HEK293 (cell line): ENCODE results near the gene GOLGA6C.

ENCODE experiments used
- KLF16 ChIP-seq: fragments of 450-650 bp; formaldehyde crosslinking; IDR thresholded peaks from 2 replicates; pipeline ENCODE4 v1.5.1; 2017; ENCODE audit warnings: missing biosample characterization, missing genetic modification characterization
- MEIS1 ChIP-seq: sonication (generic); formaldehyde crosslinking; IDR thresholded peaks from 2 replicates; pipeline ENCODE4 v1.8.1; 2022; ENCODE audit warnings: missing genetic modification reagents, mild to moderate bottlenecking, borderline replicate concordance
- SETDB1 ChIP-seq: IDR thresholded peaks from one replicate; pipeline ENCODE4 v1.6.1; 2017; ENCODE audit warnings: mild to moderate bottlenecking, low read length, moderate library complexity, mixed read lengths; ENCODE audit not compliant: insufficient read length
- TCF7L2 ChIP-seq: IDR thresholded peaks from 2 replicates; pipeline ENCODE4 v1.6.1; 2011; ENCODE audit warnings: low read depth, mild to moderate bottlenecking, inconsistent platforms, low read length, moderate library complexity, borderline replicate concordance
- ZFP3 ChIP-seq: fragments of 450-650 bp; formaldehyde crosslinking; IDR thresholded peaks from 2 replicates; pipeline ENCODE4 v1.5.1; 2016; ENCODE audit warnings: low read depth, missing biosample characterization, missing genetic modification characterization
- ZNF341 ChIP-seq: fragments of 450-650 bp; formaldehyde crosslinking; IDR thresholded peaks from 2 replicates; pipeline ENCODE4; 2016; ENCODE audit warnings: low read depth, missing biosample characterization, missing genetic modification characterization
- ZNF473 ChIP-seq: fragments of 450-650 bp; formaldehyde crosslinking; IDR thresholded peaks from 2 replicates; pipeline ENCODE4 v1.5.1; 2017; ENCODE audit warnings: missing biosample characterization, missing genetic modification characterization
- ZNF658 ChIP-seq: fragments of 450-650 bp; formaldehyde crosslinking; IDR thresholded peaks from 2 replicates; pipeline ENCODE4; 2016; ENCODE audit warnings: missing biosample characterization, missing genetic modification characterization
- TF ChIP-seq, protein P1 (sequence below): fragments of 450-650 bp; formaldehyde crosslinking; IDR thresholded peaks from 2 replicates; pipeline ENCODE4 v1.5.1; 2016; ENCODE audit warnings: missing biosample characterization, missing genetic modification characterization
- TF ChIP-seq, protein P2 (sequence below): fragments of 450-650 bp; formaldehyde crosslinking; IDR thresholded peaks from 2 replicates; pipeline ENCODE4 v1.5.1; 2017; ENCODE audit warnings: missing biosample characterization, missing genetic modification characterization
- TF ChIP-seq, protein P3 (sequence below): fragments of 450-650 bp; formaldehyde crosslinking; IDR thresholded peaks from 2 replicates; pipeline ENCODE4; 2016; ENCODE audit warnings: missing biosample characterization, missing genetic modification characterization
- TF ChIP-seq, protein P4 (sequence below): fragments of 450-650 bp; formaldehyde crosslinking; IDR thresholded peaks from 2 replicates; pipeline ENCODE4 v1.5.1; 2016; ENCODE audit warnings: missing biosample characterization, missing genetic modification characterization
- TF ChIP-seq, protein P5 (sequence below): fragments of 450-650 bp; formaldehyde crosslinking; IDR thresholded peaks from 2 replicates; pipeline ENCODE4 v1.5.1; 2016; ENCODE audit warnings: missing biosample characterization, missing genetic modification characterization
- TF ChIP-seq, protein P6 (sequence below): fragments of 450-650 bp; IDR thresholded peaks from 2 replicates; pipeline ENCODE4 v1.5.1; 2018; ENCODE audit warnings: missing biosample characterization, missing genetic modification characterization

DNA sequence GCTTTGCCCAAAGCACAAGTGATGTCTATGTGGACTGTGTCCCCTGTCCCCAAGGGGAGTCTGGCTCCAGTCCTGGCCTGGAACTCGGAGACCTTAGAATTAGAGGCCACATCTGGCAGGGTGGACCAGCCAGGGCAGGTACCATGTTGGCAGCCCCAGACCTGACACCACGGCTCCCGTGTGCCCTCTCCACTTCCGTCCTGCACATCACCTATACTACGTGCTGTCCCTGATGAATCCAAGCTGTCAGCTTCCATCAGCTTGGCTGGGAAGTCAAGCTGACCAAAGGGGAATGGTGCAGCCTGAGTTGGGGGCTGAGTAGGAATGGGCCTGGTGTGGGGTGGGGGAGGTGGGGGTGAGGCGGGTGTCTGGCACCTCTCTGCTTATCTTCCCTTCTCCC is 41.1 kb upstream of the GOLGA6C start:
- TF ChIP-seq, protein P1, sequence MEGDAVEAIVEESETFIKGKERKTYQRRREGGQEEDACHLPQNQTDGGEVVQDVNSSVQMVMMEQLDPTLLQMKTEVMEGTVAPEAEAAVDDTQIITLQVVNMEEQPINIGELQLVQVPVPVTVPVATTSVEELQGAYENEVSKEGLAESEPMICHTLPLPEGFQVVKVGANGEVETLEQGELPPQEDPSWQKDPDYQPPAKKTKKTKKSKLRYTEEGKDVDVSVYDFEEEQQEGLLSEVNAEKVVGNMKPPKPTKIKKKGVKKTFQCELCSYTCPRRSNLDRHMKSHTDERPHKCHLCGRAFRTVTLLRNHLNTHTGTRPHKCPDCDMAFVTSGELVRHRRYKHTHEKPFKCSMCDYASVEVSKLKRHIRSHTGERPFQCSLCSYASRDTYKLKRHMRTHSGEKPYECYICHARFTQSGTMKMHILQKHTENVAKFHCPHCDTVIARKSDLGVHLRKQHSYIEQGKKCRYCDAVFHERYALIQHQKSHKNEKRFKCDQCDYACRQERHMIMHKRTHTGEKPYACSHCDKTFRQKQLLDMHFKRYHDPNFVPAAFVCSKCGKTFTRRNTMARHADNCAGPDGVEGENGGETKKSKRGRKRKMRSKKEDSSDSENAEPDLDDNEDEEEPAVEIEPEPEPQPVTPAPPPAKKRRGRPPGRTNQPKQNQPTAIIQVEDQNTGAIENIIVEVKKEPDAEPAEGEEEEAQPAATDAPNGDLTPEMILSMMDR (tag by site-specific recombination) = no peak
- TF ChIP-seq ZNF473 (tag by site-specific recombination) = no peak
- TF ChIP-seq MEIS1 = no peak
- TF ChIP-seq, protein P2, sequence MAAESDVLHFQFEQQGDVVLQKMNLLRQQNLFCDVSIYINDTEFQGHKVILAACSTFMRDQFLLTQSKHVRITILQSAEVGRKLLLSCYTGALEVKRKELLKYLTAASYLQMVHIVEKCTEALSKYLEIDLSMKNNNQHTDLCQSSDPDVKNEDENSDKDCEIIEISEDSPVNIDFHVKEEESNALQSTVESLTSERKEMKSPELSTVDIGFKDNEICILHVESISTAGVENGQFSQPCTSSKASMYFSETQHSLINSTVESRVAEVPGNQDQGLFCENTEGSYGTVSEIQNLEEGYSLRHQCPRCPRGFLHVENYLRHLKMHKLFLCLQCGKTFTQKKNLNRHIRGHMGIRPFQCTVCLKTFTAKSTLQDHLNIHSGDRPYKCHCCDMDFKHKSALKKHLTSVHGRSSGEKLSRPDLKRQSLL = no peak
- TF ChIP-seq, protein P3, sequence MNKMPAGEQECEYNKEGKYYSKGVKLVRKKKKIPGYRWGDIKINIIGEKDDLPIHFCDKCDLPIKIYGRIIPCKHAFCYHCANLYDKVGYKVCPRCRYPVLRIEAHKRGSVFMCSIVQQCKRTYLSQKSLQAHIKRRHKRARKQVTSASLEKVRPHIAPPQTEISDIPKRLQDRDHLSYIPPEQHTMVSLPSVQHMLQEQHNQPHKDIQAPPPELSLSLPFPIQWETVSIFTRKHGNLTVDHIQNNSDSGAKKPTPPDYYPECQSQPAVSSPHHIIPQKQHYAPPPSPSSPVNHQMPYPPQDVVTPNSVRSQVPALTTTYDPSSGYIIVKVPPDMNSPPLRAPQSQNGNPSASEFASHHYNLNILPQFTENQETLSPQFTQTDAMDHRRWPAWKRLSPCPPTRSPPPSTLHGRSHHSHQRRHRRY (tag by site-specific recombination) = no peak
- no peak for TF ChIP-seq ZNF341 (tag by site-specific recombination)
- TF ChIP-seq TCF7L2 = no peak
- TF ChIP-seq, protein P4, sequence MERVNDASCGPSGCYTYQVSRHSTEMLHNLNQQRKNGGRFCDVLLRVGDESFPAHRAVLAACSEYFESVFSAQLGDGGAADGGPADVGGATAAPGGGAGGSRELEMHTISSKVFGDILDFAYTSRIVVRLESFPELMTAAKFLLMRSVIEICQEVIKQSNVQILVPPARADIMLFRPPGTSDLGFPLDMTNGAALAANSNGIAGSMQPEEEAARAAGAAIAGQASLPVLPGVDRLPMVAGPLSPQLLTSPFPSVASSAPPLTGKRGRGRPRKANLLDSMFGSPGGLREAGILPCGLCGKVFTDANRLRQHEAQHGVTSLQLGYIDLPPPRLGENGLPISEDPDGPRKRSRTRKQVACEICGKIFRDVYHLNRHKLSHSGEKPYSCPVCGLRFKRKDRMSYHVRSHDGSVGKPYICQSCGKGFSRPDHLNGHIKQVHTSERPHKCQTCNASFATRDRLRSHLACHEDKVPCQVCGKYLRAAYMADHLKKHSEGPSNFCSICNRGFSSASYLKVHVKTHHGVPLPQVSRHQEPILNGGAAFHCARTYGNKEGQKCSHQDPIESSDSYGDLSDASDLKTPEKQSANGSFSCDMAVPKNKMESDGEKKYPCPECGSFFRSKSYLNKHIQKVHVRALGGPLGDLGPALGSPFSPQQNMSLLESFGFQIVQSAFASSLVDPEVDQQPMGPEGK (tag by site-specific recombination) = no peak
- TF ChIP-seq, protein P5, sequence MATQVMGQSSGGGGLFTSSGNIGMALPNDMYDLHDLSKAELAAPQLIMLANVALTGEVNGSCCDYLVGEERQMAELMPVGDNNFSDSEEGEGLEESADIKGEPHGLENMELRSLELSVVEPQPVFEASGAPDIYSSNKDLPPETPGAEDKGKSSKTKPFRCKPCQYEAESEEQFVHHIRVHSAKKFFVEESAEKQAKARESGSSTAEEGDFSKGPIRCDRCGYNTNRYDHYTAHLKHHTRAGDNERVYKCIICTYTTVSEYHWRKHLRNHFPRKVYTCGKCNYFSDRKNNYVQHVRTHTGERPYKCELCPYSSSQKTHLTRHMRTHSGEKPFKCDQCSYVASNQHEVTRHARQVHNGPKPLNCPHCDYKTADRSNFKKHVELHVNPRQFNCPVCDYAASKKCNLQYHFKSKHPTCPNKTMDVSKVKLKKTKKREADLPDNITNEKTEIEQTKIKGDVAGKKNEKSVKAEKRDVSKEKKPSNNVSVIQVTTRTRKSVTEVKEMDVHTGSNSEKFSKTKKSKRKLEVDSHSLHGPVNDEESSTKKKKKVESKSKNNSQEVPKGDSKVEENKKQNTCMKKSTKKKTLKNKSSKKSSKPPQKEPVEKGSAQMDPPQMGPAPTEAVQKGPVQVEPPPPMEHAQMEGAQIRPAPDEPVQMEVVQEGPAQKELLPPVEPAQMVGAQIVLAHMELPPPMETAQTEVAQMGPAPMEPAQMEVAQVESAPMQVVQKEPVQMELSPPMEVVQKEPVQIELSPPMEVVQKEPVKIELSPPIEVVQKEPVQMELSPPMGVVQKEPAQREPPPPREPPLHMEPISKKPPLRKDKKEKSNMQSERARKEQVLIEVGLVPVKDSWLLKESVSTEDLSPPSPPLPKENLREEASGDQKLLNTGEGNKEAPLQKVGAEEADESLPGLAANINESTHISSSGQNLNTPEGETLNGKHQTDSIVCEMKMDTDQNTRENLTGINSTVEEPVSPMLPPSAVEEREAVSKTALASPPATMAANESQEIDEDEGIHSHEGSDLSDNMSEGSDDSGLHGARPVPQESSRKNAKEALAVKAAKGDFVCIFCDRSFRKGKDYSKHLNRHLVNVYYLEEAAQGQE (tag by site-specific recombination) = no peak
- no peak for TF ChIP-seq KLF16 (tag by site-specific recombination)
- TF ChIP-seq SETDB1 = no peak
- TF ChIP-seq, protein P6, sequence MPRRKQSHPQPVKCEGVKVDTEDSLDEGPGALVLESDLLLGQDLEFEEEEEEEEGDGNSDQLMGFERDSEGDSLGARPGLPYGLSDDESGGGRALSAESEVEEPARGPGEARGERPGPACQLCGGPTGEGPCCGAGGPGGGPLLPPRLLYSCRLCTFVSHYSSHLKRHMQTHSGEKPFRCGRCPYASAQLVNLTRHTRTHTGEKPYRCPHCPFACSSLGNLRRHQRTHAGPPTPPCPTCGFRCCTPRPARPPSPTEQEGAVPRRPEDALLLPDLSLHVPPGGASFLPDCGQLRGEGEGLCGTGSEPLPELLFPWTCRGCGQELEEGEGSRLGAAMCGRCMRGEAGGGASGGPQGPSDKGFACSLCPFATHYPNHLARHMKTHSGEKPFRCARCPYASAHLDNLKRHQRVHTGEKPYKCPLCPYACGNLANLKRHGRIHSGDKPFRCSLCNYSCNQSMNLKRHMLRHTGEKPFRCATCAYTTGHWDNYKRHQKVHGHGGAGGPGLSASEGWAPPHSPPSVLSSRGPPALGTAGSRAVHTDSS = no peak
- no peak for TF ChIP-seq ZNF658
- no peak for TF ChIP-seq ZFP3 (tag by site-specific recombination)
